Effector memory CD8-positive, alpha-beta T cell (primary cell): ENCODE data around the gene GPATCH8.

Experiments used
- ATAC-seq: fragments of 150-1000 bp; cut with Tn5 transposase; replicated peaks from 2 replicates; pipeline ENCODE4 v1.10.0; 2021; ENCODE audit warnings: mild to moderate bottlenecking, moderate library complexity
- DNase-seq, 3 experiments: peaks; one replicate each; pipeline ENCODE4 v3.0.0; 2021
- H3K27ac Mint-ChIP-seq, 2 donors: one replicate each; pipeline ENCODE4 v1.8.0; 2022; ENCODE audit warnings: mild to moderate bottlenecking in 2 of 2, mixed read lengths in 2 of 2, moderate library complexity in 2 of 2
- H3K27me3 Mint-ChIP-seq, 2 donors: one replicate each; pipeline ENCODE4 v1.8.0; 2022; ENCODE audit warnings: mixed read lengths in 2 of 2
- H3K36me3 Mint-ChIP-seq: one replicate; pipeline ENCODE4 v1.8.0; 2022; ENCODE audit warnings: mild to moderate bottlenecking, moderate library complexity, mixed read lengths; ENCODE audit not compliant: insufficient read depth
- H3K4me1 Mint-ChIP-seq, 2 donors: one replicate each; pipeline ENCODE4 v1.8.0; 2022; ENCODE audit warnings: low read depth in 2 of 2, mixed read lengths in 2 of 2
- H3K4me3 Mint-ChIP-seq, 2 donors: one replicate each; pipeline ENCODE4 v1.8.0; 2022; ENCODE audit warnings: mild to moderate bottlenecking in 2 of 2, mixed read lengths in 2 of 2, moderate library complexity in 2 of 2
- H3K9me3 Mint-ChIP-seq, 2 donors: one replicate each; pipeline ENCODE4 v1.8.0; 2022; ENCODE audit warnings: mixed read lengths in 2 of 2

Gene GPATCH8

DNA sequence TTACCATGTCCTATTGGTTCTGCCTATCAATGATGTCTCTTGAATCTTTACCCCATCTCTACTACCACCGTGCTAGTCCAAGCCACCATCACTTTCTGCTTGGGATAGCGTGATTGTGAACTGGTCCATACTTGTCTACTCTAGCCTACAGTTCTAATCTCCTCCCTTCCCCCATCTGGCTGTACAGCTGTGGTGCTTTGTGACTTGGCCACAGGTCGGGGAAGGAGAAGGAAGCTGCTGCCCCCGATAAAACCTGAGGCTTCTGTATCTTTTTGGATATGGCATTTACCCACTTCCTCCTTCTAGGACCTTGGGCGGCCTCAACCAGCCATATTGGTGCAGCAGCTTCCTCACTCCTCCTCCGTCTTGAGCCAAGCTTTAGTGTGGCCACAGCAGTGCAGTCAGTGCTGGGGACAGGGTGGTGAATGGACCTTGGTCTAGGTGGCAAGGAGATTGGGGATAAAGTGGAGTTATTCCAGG is 113.4 kb downstream of the GPATCH8 start:
- Mint-ChIP-seq H3K27me3 (peaks cover 7 to 24% of the 10 kb centered on the region in 2 donors), H3K36me3 (peaks cover 7% of the 10 kb centered on the region), H3K4me3 (no peak overlapping the region), H3K9me3 (peaks cover 0 to 3% of the 10 kb centered on the region in 2 donors), H3K4me1 (peaks cover 10 to 24% of the 10 kb centered on the region in 2 donors), H3K27ac (peak overlapping the region in 1 of 2 donors; percentile 51)
- ATAC-seq (no peak), DNase-seq (no peak)

DNA sequence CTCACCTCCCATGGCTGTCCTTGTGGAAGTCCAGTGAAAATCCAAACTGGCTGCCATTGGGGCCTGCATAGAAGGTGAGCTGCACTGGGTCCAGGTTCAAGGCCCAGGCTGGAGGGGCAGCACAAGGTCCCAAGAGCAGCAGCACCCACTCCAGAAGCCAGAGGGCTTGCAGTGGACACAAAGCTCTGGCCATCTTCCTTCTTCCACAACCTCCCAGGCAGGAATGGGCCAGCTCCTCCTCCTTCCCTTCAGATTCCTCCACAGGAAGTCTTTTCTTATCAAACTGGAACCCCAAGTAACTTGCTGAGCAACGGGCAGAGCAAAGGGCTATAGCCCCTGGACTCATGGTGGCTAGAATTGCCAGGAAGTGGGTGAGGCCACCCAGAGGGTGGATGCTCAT is 113.9 kb downstream of the GPATCH8 start, which contains the start of gene ITGA2B:
Gene ITGA2B (minus strand): TSS at position 369 of the 400 bp plus-strand sequence. CDS start 176 bp downstream, at position 193.
- ATAC-seq (no peak), DNase-seq (no peak)
- Mint-ChIP-seq H3K27ac (peak within 1 kb of the TSS in 1 of 2 donors; percentile 51), H3K4me1 (peaks cover 13 to 24% of the 10 kb centered on the region in 2 donors), H3K27me3 (peaks cover 7 to 28% of the 10 kb centered on the region in 2 donors), H3K4me3 (no peak within 1 kb of the TSS), H3K36me3 (peaks cover 7% of the 10 kb centered on the region), H3K9me3 (peaks cover 0 to 3% of the 10 kb centered on the region in 2 donors)

DNA sequence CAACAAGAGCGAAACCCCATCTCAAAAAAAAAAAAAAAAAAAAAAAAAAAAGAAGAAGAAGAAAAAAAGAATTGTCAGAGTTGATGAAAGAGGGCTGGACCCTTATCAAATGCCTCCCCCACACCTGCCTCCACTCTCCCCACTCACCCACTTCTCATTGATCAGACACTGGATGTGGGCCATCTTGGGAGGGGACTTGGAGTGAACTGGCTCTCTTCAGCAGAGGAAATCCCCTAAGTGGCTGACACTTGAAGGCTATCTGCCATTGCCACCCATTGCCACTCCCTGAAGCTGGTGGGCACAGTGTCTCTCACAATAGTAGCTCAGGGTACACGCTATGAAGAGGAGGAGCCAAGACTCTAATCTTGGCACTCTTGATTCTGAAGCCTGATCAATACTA is 115.4 kb downstream of the GPATCH8 start:
- no peak overlapping the region for H3K27ac Mint-ChIP-seq
- peaks cover 13 to 24% of the 10 kb centered on the region in 2 donors for H3K4me1 Mint-ChIP-seq
- H3K4me3 Mint-ChIP-seq = no peak overlapping the region
- ATAC-seq (no peak), DNase-seq (no peak)
- H3K36me3 Mint-ChIP-seq = peaks cover 7% of the 10 kb centered on the region
- peaks cover 0 to 3% of the 10 kb centered on the region in 2 donors for H3K9me3 Mint-ChIP-seq
- H3K27me3 Mint-ChIP-seq = peaks cover 13 to 43% of the 10 kb centered on the region in 2 donors

DNA sequence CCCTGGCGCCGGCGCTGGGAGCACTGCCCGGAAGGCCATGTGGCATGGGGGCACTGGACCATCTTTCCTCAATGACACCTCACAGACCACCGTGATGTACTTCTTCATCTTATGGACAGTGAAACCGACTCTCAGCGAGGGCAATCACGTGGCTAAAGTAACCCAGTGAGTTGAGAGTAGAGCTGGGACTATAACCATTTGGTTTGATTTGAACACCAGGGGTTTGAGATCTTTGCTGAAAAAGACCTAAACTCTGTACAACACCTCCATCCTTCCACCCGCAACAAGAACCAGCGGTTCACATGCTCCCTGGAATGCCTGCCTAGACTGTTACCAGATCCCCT is 117.1 kb downstream of the GPATCH8 start:
- ATAC-seq = no peak
- no peak for DNase-seq
- Mint-ChIP-seq H3K9me3 (peaks cover 0 to 3% of the 10 kb centered on the region in 2 donors), H3K4me1 (peaks cover 13 to 20% of the 10 kb centered on the region in 2 donors), H3K36me3 (peaks cover 7% of the 10 kb centered on the region), H3K27me3 (peaks cover 24 to 57% of the 10 kb centered on the region in 2 donors), H3K27ac (no peak overlapping the region), H3K4me3 (peak overlapping the region; percentile 76)

DNA sequence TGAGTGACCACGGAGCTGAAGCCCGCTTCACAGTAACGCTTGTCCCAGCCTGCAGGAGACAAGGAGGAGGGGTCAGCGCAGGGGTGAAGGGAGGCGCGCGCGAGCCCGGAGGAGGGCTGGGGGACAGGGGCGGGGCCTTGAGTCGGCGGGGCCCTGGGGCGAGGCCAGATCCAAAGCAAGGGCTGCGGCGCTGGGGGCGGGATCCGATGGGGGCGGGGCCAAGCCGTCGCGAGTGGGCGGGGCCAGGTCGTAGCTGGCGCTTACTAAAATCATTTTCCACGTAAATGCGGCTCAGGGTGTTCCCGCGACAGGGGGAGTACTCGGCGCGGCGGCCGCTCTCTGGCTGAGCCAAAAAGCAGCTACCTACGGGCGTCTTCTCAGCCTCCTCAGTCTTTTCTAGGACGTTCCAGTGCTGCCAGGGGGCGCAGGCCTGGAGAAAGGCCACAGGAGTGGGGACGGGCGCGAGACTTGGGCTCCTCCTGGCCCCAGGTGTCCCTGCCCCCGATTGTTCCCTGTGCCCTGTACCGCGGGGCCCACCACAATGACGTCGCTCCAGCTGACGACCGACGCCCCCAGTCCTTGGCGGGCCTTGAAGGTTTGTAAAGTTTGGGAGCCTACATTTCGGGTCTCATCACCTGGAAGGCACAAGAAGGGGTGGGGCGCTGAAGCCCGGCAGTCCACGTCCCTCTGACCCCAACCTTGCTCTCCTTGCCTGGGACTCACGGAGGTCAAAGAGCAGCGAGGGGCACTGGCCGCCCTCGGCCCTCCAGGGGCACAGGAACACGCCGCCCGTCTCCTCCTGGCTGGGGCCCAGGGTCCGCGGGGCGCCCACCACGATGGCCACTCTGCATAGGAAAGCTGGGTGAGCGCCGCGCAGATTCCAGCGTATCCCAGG is 117.7 kb downstream of the GPATCH8 start:
- Mint-ChIP-seq H3K4me1 (peaks cover 13 to 20% of the 10 kb centered on the region in 2 donors), H3K9me3 (peaks cover 0 to 3% of the 10 kb centered on the region in 2 donors), H3K36me3 (peaks cover 7% of the 10 kb centered on the region), H3K27ac (peak overlapping the region in 1 of 2 donors; percentile 54), H3K27me3 (peaks cover 24 to 60% of the 10 kb centered on the region in 2 donors), H3K4me3 (peak overlapping the region; percentile 76)
- peak; percentile 88 for ATAC-seq
- peak; percentile 66 to 69 (median 68) for DNase-seq

DNA sequence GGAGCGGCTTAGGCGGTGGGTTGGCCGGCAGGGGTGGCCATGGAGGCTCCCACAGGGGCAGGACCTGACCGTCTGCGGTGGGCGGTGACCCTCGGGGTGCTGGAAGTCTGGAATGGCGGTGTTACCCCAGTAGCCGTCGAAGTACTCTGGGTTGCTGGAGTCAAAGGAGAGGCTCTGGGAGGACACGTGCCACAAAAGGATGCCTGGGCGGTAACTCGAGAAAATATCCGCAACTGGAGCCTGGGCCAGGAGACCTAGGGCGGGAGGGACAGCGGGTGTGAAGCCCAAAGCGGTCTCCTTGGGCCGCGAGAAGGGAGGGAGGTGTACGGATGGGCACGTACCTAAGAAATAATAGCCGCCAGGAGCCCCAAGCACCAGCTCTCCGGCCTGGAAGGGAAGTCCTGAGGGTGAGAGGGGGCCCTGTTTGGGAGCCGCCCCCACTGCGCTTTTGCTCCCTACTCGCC is 118.4 kb downstream of the GPATCH8 start:
- DNase-seq (no peak), ATAC-seq (peak; percentile 15)
- no peak overlapping the region for H3K27ac Mint-ChIP-seq
- H3K4me1 Mint-ChIP-seq = peaks cover 12 to 13% of the 10 kb centered on the region in 2 donors
- peaks cover 24 to 64% of the 10 kb centered on the region in 2 donors for H3K27me3 Mint-ChIP-seq
- peaks cover 7% of the 10 kb centered on the region for H3K36me3 Mint-ChIP-seq
- peaks cover 0 to 3% of the 10 kb centered on the region in 2 donors for H3K9me3 Mint-ChIP-seq
- H3K4me3 Mint-ChIP-seq = peak overlapping the region; percentile 76

DNA sequence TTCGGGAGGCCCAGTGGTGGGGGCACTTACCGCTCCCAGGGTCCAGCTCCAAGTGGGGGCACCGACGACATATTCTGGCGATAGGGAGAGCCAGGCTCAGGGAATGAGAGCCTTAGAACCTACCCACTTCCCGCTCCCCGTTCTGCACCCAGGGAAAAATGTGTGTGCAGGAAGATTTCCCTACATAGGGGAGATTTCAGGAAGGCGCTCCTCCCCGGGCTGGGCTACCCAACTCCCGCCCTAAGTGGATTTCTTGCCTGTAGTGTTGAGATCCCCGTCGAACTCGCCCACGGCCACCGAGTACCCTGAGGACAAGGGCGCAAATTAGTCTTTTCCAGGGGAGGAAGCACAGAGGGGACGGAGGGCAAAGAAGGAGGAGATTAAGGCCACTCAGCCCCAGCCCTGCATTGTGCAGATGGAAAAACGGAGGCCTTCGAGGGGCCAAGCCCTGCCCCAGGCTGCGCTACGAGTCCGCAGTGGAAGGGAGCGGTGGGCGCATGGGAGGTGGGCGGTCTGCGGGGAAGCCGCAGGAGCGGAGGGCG is 118.9 kb downstream of the GPATCH8 start:
- Mint-ChIP-seq H3K27ac (no peak overlapping the region), H3K36me3 (peaks cover 7% of the 10 kb centered on the region), H3K27me3 (peaks cover 24 to 59% of the 10 kb centered on the region in 2 donors), H3K4me1 (peaks cover 7 to 8% of the 10 kb centered on the region in 2 donors), H3K9me3 (peaks cover 0 to under 1% of the 10 kb centered on the region in 2 donors), H3K4me3 (peak overlapping the region; percentile 76)
- no peak for ATAC-seq
- DNase-seq = no peak

DNA sequence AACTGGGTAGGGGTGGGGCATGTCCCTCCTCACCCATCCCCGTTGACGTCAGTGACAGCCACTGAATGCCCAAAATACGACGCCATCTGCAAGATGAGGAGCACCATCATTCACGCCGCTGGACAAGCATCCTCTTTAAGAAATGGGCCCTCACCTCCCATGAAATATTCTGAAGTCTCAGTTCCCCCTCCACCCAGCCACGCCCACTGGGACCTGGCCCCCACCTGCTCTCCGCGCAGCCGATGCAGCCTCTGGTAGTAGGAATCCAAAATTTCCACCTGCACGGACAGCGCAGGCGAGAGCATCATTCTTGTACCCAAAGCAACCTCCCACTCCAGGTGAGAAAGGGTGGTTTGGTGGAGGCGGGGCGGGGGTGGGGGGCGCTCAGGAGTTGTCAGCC is 119.3 kb downstream of the GPATCH8 start:
- Mint-ChIP-seq H3K4me1 (peaks cover 6 to 7% of the 10 kb centered on the region in 2 donors), H3K9me3 (no peaks in the 10 kb centered on the region), H3K4me3 (no peak overlapping the region), H3K27me3 (peaks cover 24 to 56% of the 10 kb centered on the region in 2 donors), H3K36me3 (peaks cover 7% of the 10 kb centered on the region), H3K27ac (no peak overlapping the region)
- no peak for DNase-seq
- no peak for ATAC-seq

DNA sequence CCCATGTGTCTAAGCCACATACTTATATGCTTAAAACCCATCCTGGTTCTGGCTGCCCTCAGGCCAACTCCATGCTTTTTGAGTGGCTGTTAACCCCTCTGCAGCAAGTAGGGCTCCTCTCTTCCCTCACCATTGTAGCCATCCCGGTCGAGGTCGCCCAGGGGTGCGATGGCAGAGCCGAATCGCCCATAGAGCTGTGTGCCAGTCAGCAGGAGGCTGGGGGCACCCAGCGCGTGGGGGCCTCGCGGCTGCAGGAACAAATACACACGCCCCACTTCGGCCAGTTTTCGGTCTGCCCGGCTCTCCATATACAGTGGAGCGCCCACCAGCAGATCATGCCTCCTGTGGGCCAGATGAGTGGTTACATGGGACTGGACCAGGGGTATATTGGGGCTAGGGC is 119.8 kb downstream of the GPATCH8 start:
- DNase-seq (no peak), ATAC-seq (no peak)
- no peak overlapping the region for H3K27ac Mint-ChIP-seq
- H3K9me3 Mint-ChIP-seq = no peaks in the 10 kb centered on the region
- peaks cover 6 to 7% of the 10 kb centered on the region in 2 donors for H3K4me1 Mint-ChIP-seq
- H3K36me3 Mint-ChIP-seq = peaks cover 4% of the 10 kb centered on the region
- no peak overlapping the region for H3K4me3 Mint-ChIP-seq
- peaks cover 29 to 59% of the 10 kb centered on the region in 2 donors for H3K27me3 Mint-ChIP-seq

DNA sequence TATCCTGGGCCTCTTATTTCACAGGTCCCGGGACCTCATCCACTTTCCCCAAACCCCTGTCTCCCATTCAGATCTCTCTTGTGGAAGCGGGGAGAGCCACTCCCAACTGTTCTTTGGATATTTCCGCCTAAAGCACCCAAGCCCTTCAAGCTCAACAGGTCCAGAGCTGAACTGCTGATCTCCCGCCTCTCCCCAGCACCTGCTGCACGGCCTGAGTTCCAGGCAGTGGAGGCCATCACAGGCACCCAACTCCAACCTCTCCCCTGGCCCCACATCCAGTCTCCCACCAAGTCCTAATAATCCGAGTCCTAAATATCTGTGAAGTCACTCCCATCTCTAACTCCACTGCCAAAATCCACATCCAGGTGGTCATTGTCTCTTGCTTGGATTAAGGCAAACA is 120.3 kb downstream of the GPATCH8 start:
- H3K4me3 Mint-ChIP-seq = no peak overlapping the region
- peaks cover 30 to 59% of the 10 kb centered on the region in 2 donors for H3K27me3 Mint-ChIP-seq
- ATAC-seq (no peak), DNase-seq (no peak)
- H3K9me3 Mint-ChIP-seq = no peaks in the 10 kb centered on the region
- no peak overlapping the region for H3K27ac Mint-ChIP-seq
- H3K4me1 Mint-ChIP-seq = peaks cover 6 to 7% of the 10 kb centered on the region in 2 donors
- H3K36me3 Mint-ChIP-seq = peaks cover 3% of the 10 kb centered on the region

DNA sequence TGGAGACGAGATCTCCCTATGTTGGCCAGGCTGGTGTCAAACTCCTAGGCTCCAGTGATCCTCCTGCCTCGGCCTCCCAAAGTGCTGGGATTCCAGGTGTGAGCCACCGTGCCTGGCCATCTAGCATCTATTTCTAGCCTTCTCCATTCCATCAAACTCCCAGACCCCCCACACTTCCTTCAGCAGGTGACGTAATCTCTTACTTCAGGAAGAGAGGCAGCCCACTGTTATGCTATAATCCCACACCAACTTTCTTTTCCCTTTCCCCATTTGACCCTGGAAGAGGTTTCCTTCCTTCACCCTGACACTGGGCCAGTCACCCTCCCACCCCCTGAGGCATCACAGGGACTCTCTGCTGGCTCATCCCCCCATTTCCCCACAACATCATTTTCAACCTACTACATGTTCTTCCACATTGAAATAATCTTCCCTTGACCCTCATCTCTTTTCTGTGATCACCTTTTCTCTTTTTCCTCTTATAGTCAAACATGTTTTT is 121.3 kb downstream of the GPATCH8 start:
- Mint-ChIP-seq H3K27me3 (peaks cover 30 to 67% of the 10 kb centered on the region in 2 donors), H3K9me3 (no peaks in the 10 kb centered on the region), H3K36me3 (peaks cover 3% of the 10 kb centered on the region), H3K27ac (no peak overlapping the region), H3K4me3 (no peak overlapping the region), H3K4me1 (peaks cover 6 to 7% of the 10 kb centered on the region in 2 donors)
- ATAC-seq (no peak), DNase-seq (no peak)

DNA sequence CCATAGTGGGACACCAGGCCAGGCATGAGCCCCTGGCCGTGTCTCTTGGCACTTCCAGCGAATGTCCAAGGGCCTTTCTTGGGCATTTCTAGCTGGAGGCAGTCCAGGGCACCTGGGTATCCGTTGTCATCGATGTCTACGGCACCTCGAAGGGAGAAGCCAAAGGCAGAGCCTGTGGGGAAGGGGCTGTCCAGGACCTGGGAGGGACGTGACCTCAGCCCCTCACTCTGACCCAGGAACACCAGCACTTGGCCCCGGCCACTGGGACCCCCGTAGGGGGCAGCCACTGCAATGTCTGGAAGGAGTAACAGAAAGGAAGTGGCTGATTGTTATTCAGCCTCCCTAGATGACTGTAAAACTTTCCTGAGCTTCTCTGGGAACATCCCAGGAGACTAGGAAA is 122.4 kb downstream of the GPATCH8 start:
- no peak for ATAC-seq
- H3K27me3 Mint-ChIP-seq = peaks cover 23 to 71% of the 10 kb centered on the region in 2 donors

DNA sequence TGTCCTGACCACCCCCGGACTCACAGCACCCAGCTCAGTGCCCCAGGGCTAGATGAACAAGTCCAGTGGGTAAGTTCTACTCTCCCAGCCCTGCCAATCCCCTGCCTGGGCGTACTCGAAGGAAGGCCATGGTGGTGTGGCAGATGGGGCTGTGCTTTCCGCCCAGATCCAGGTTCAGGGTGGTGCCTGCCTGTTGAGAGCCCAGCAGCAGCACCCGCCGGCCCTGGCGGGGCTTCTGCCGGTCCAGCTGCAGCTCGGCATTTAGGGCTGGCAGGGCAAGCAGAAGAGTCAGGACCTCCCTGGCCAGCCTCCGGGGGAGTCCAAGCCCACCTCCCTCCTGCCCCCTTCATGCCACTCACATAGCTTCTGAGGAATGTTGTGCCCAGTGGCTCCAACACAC is 123.3 kb downstream of the GPATCH8 start:
- DNase-seq (no peak), ATAC-seq (no peak)
- H3K4me1 Mint-ChIP-seq = peaks cover 0 to 6% of the 10 kb centered on the region in 2 donors
- peaks cover 23 to 74% of the 10 kb centered on the region in 2 donors for H3K27me3 Mint-ChIP-seq
- no peak overlapping the region for H3K4me3 Mint-ChIP-seq
- no peaks in the 10 kb centered on the region for H3K9me3 Mint-ChIP-seq
- no peaks in the 10 kb centered on the region for H3K36me3 Mint-ChIP-seq
- no peak overlapping the region for H3K27ac Mint-ChIP-seq

More for the DNA sequence above, 122.4 kb downstream of the GPATCH8 start:
- H3K36me3 Mint-ChIP-seq = no peaks in the 10 kb centered on the region
- no peaks in the 10 kb centered on the region for H3K9me3 Mint-ChIP-seq
- no peak overlapping the region for H3K4me3 Mint-ChIP-seq
- DNase-seq = no peak
- no peak overlapping the region for H3K27ac Mint-ChIP-seq
- peaks cover 0 to 7% of the 10 kb centered on the region in 2 donors for H3K4me1 Mint-ChIP-seq
